HG03196 (cell line): ENCODE results near the gene SLC44A4.

Experiments used
- ATAC-seq: cut with Tn5 transposase; IDR thresholded peaks from one replicate; pipeline ENCODE4 v1.9.1; 2021; ENCODE audit not compliant: unreplicated experiment

The SLC44A4 gene

GRCh38 chr6:31901415-31901952 is 22.7 kb upstream of the SLC44A4 start:
- ATAC-seq, result no peak

- no peak for ATAC-seq
Observed at GRCh38 chr6:31900917-31901414, 22.2 kb upstream of the SLC44A4 start.

- ATAC-seq, result no peak
Observed at GRCh38 chr6:31899882-31900722, 21.3 kb upstream of the SLC44A4 start.

DNA sequence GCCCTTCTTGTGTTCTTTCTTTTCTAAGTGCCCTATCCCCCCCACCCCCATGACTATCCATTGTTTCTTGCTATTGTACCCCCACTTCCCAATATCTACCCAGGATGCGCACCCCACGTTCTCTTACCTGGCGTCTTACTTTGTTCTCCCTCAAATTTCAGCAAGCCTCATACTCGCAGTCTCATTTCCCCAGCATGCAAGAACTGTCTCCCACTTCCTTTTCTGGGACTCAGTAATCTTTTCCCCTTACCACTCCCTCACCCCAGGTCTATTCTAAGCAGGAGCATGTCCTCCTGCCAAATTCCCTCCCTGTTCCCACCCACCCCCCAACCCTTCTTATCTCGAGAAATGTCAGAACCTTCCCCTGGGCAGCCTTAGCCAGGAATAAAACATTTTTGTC is 20.4 kb upstream of the SLC44A4 start:
- ATAC-seq, result no peak

GRCh38 chr6:31898383-31899011 is 19.7 kb upstream of the SLC44A4 start:
- no peak for ATAC-seq

DNA sequence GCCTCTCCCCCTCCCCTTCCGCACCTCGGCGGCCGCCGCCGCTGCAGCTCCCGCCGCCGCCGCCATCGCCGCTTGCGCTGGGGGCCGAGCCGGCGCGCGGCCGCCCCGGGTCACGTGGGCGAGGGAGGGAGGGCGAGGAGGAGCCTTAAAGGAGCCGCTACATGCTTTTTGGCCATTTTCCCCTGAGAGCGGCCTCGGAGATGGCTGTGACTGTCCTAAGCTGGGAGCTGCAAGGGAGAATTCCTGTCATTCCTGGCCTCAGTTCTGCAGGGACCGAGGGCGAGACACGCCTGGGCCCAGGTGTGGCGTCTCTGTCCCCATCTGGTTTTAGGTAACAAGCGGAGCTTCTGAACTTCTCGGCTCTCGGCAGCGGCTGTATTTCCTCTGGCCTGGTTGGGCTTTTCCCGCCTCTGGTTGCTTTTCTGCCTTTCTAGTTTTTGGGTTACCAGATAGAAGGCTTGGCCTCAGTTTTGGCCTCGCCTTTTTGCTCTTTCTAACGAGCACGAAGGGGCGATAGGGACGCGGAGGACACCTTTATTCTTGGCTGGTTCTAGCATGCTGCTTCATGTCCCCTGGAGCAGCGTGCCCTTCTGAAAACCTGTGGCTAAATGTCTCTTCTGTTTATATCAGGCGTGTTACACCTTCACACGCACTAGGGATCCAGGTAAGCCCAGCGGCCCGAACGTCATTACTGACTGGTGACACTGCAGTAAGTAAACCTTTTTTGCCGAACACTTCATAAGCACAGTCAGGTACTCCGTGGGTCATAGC is 19.0 kb upstream of the SLC44A4 start, which contains the start of gene EHMT2:
EHMT2 (minus strand) TSS at position 87 of the 771 bp plus-strand sequence; CDS start at position 66, 21 bp downstream.
- peak; percentile 42 for ATAC-seq

- ATAC-seq, result no peak
Observed at GRCh38 chr6:31896856-31897611, 18.2 kb upstream of the SLC44A4 start.

GRCh38 chr6:31896493-31896855 is 17.7 kb upstream of the SLC44A4 start:
- ATAC-seq, result no peak

DNA sequence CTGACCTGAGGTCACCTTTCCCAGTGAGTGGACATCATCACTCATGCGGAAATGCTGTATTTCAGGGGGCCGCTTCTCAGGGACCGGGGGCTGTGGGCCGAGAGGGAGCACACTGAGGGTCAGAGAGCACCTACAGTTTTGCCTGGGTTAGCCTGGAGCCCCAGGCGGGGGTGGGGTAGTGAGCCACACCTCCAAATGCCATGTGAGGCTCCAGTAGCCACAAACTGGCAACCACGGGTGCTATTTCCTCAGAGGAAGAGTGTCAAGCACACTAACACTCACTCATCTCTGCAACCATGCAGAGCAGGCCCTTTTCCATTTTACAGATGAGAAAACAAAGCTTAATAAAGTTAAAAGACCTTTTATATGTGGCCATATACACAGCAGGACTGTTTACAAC is 14.0 kb upstream of the SLC44A4 start:
- ATAC-seq, result no peak

- ATAC-seq, result no peak
Observed at GRCh38 chr6:31889331-31889972, 10.7 kb upstream of the SLC44A4 start.

DNA sequence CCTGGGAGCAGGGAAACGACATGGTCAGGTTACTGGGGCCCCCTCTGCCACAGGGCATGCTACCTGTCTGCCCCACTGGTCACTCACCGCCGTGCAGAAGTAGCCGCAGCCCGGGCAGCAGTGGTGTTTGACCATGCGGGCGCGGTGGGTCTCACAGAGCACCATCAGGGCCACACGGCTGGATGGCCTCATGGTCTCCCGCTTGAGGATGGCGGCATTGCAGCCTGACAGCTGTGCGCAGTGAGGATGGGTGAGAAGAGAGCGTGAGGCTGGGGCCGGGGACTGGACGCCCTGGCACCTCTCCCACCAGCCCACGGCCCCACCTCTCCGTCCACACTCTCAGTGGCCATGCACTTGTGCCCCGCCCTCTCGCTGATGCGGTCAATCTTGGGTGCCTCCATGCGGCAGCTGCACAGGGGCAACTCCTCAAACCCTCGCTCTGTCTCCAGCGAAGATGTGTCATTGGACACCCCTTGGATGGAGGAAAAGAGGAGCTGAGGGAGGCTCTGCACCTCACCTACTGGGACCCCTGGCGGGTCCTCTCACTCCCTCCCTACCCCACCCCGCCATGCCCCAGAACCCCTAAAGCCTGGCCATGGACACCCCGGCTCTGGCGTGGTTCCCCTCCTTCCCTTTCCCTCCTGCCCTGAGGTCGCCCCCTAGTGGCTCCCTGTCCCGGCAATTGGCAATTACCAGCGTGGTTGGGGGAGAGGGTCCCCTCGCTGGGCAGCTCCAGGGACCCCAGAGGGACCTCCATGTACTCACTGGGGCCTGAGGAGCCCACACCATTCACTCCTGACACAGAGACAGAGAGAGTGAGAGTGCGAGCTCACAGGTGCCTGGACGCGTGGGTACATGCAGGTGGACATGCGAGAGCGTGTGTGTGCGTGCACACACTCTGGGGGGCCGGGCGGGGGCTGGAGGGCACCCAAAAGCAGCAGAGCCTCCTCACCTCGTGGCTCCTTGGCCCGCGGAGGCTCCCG is 9.8 kb upstream of the SLC44A4 start:
- no peak for ATAC-seq

DNA sequence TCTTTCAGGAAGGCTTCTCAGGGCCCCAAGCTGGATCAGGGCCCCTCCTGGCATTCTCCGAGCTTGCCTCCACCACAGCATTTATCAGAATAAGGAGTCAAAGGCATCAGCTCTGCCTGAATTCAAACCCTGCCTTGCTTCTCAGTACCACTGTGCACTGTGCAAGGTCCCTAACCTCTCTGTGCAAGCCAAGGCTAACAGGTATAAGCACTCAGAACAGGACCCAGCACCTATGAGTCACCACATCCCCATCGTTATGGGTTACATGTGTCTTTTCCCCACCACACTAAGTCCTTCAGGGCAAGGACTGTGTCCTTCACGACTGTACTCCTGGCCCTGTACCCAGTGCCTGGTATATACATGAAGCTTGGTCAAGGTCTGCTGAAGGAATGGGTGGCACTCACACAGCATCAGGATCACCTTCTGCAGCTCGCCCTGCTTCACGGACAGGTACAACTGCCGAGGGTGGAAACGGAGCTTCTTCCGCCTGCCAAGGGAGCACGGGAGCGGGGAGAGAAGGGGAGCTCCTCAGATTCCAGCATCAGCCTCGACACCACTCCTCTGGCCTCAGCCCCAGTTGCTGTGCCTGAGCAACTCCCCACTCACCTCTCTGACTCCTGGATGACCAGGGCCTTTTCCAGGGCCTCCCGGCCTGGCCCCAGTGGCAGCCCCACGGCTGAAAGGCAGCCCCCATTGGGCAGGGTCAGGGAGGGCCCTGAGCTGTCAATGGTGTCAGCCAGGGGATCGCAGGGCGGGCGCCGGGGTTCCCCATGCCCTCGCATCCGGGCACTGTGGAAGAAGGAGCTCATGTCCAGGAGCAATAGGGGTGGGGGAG is 8.6 kb upstream of the SLC44A4 start:
- no peak for ATAC-seq

GRCh38 chr6:31886541-31886991 is 7.8 kb upstream of the SLC44A4 start:
- no peak for ATAC-seq

DNA sequence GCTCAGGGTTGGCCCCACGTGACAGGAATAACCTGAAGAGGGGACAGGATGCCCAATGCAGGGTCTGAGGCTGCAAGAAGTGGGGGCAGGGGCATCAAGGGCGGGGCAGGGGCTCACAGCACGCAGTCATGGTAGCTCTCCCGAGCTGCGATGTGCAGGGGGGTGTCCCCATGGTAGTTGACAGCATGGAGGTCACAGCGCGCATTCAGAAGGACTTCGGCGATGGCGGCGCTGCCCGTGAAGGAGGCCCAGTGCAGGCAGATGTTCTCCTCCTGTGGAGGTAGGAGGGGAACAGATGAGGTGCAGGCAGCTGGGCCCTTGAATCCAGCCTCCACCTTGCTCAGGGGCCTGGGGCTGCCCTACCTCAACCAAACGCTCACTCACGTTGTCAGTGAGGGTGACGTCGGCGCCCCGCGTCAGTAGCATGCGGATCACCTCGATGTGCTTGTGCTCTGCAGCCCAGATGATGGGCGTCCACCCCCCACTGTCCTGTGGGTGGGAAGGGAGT is 5.8 kb upstream of the SLC44A4 start:
- ATAC-seq, result no peak

- no peak for ATAC-seq
Observed at GRCh38 chr6:31883676-31884075, 4.9 kb upstream of the SLC44A4 start.

DNA sequence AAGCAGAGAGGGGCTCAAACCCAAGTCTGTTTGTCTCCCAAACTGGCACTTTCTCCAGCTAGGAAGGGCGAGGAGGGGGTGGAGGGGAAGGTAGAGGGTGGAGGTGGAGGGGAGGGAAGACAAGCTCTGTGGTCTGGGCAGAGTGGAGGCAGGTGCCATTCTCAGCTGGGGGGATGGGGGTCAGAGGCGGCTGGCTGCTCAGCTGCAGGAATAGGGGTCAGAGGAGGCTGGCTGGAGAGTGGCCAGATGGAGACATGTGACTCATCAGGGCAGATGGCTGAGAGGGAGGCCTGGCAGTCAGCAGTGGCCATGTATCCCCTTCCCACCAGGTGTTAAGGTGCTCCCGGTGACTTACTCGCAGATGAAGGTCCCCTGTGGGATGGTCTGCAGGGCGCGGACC is 3.5 kb upstream of the SLC44A4 start:
- no peak for ATAC-seq

DNA sequence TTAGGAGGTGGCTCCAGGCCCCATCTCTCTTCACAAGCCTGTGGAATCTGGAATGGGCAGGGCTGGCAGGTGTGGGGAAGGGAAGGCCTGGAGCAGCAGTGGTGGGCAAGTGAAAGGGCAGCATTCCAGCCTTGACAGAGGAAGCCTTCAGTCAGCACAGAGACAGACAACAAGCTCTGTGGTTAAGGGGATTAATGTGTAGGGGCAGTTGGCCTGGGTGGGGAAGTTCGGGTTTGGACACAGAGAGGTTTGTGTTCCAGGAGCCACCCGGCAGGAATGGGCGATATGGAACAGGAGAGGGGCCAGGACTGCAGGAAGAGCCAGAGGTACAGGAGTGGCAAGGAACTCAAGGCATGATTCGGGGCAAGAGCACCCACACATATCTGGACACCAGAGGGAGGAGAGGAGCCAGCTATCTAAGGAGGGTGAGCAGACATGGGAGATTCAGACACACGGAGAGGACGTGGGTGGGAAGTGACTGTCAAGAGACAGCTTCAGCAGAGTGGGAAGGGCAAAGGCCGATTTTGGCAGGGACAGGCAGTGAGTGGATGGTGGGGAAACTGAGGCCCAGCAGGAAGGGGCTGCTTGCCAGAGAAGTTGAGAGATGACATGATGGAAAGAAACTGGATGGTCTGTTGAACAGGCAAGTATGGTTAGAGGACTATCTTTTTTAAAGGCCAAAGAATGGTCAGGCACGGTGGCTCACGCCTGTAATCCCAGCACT is 2.5 kb upstream of the SLC44A4 start:
- no peak for ATAC-seq
